Measurements from ENCODE around the gene LRMDA. TPM values are rescaled to one million over a fixed set of nuclear protein-coding genes. Genes with fewer than 3 reads are reported as not detected.

LRMDA gene
- total and polyA plus RNA-seq, 2 of the 8 experiments (the other 6 are each of a cell fraction or from before 2014, with no cell fraction given), result 0.86 to 2.8 TPM

DNA sequence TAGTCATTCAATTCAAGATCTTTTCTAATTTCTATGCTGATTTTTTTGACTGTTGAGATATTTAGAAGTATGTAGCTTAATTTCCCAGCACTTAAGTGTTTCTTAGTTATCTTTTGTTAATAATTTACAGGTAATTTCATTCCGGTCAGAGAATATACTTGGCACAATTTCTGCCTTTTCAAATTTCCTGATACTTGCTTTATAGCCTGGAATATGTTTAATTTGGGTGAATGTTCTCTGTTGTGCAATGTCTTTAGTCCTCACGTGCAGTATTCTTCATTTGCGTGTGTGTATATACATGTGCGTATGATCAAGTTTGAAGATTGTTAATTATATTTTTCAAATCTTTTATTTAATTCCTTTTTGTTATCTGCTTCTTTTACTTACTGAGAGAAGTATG lies 989.3 kb downstream of the LRMDA start:
- ChIA-PET POLR2A (ENCODE audit: partially characterized antibody) (no interaction called here), CTCF (ENCODE audit: partially characterized antibody) (interaction anchor here (1.3 kb wide), 1 partner anchor 14 kb away, joined by 5 read pairs; no protein-coding TSS in a partner anchor)
- FAIRE-seq, result no peak

More for the DNA sequence above, 989.3 kb downstream of the LRMDA start:
- no peak for DNase-seq (ENCODE audit: low read depth in 1 of 2, low spot score in 2 of 2)
- Histone ChIP-seq H2BK12ac (ENCODE audit: low read depth, low read length) (no peak overlapping the region), H2BK5ac (ENCODE audit: low read depth, low read length) (no peak overlapping the region), H4K5ac (ENCODE audit: insufficient read length, low read depth, low read length) (no peak overlapping the region), H3K14ac (ENCODE audit: insufficient read length) (no peak overlapping the region), H3K9ac (replicated peaks in 1 of 4; ENCODE audit: extremely low read depth in 1 of 4, low read depth in 3 of 4, low read length in 3 of 4) (no peak overlapping the region), H3K79me2 (ENCODE audit: control insufficient read depth in 1 of 2, insufficient read depth in 2 of 2, low read length in 2 of 2) (no peaks in the 10 kb centered on the region), H3K27ac (ENCODE audit: low read depth, low read length) (no peak overlapping the region), H3K27me3 (replicated peaks in 1 of 4; ENCODE audit: control insufficient read depth in 3 of 4, extremely low read depth in 1 of 4, insufficient read depth in 3 of 4, low read length in 3 of 4) (no peaks in the 10 kb centered on the region), H4K20me1 (replicated peaks in 1 of 2; ENCODE audit: control insufficient read depth in 1 of 2, insufficient read depth in 2 of 2, low read length in 2 of 2) (no peaks in the 10 kb centered on the region), H2AK5ac (ENCODE audit: low read depth, low read length) (no peak overlapping the region), H3K4ac (replicated peaks; ENCODE audit: insufficient read length, low read depth, low read length) (no peak overlapping the region), H3K56ac (replicated peaks; ENCODE audit: insufficient read length, low read depth, low read length) (no peak overlapping the region), H3K23me2 (ENCODE audit: low read depth, low read length) (no peaks in the 10 kb centered on the region), H3K36me3 (ENCODE audit: control insufficient read depth in 2 of 4, insufficient read depth in 4 of 4, low read length in 3 of 4) (no peaks in the 10 kb centered on the region), H3K9me3 (ENCODE audit: insufficient read depth in 2 of 2, low read depth in 1 of 2, low read length in 1 of 2) (no peaks in the 10 kb centered on the region), H3K4me1 (replicated peaks in 1 of 4; ENCODE audit: control insufficient read depth in 3 of 4, insufficient read depth in 4 of 4, low read length in 3 of 4) (no peaks in the 10 kb centered on the region), H4K91ac (replicated peaks; ENCODE audit: insufficient read length, low read length) (no peak overlapping the region), H2AFZ (ENCODE audit: low read length) (no peak overlapping the region), H3K23ac (ENCODE audit: insufficient read length) (no peak overlapping the region), H3K79me1 (ENCODE audit: low read depth, low read length) (no peaks in the 10 kb centered on the region), H2BK20ac (ENCODE audit: low read length) (no peak overlapping the region), H3K4me3 (ENCODE audit: extremely low read depth in 1 of 4, insufficient read depth in 2 of 4, low read depth in 3 of 4, low read length in 4 of 4) (no peak overlapping the region), H2BK15ac (ENCODE audit: low read length) (no peak overlapping the region), H3K18ac (ENCODE audit: extremely low read depth, low read length) (no peak overlapping the region), H4K8ac (ENCODE audit: extremely low read depth, insufficient read depth, low read length) (no peak overlapping the region), H2BK120ac (replicated peaks; ENCODE audit: low read depth, low read length) (no peak overlapping the region), H3K4me2 (ENCODE audit: insufficient read depth in 1 of 2, low read depth in 2 of 2, low read length in 2 of 2) (no peak overlapping the region)
- WGBS, 2 experiments (ENCODE audit: extremely low coverage in 1 of 2, insufficient coverage in 1 of 2, insufficient read length in 1 of 2, insufficient replicate concordance in 2 of 2, low coverage in 1 of 2, low lambda C conversion rate in 2 of 2, missing lambda C conversion rate in 1 of 2), result 92% methylated on average over 4 of the region's 4 CpGs; no CpG with 5 or more reads in 1 of the 2 experiments
- no peak for TF ChIP-seq CTBP2 (IDR thresholded peaks at IDR 0.05; ENCODE audit: borderline replicate concordance, insufficient read depth, insufficient read length, low read length)
- TF ChIP-seq SAP30 (IDR thresholded peaks at IDR 0.05; ENCODE audit: insufficient read depth, insufficient replicate concordance, low read length), result no peak
- no peak for TF ChIP-seq BCL11A (IDR thresholded peaks at IDR 0.05; ENCODE audit: low read depth in 2 of 2, low read length in 2 of 2)
- TF ChIP-seq TEAD4 (IDR thresholded peaks at IDR 0.05; ENCODE audit: low read depth, low read length), result no peak
- no peak for TF ChIP-seq EP300 (IDR thresholded peaks at IDR 0.05; ENCODE audit: borderline replicate concordance in 1 of 2, low read depth in 2 of 2, low read length in 2 of 2)
